WTC11 (cell line): ENCODE results near the gene LYPD3. TPM values are rescaled to one million over a fixed set of nuclear protein-coding genes. Genes with fewer than 3 reads are reported as not detected.

Experiments used
- ATAC-seq: fragments of 200-7000 bp; cut with Tn5 transposase; 2 replicates; pipeline ENCODE4 v1.10.0; 2021; ENCODE audit warnings: mild to moderate bottlenecking, moderate library complexity
- CTCF ChIA-PET: fragments of 300-600 bp; sonication (Branson Sonifier 250); formaldehyde crosslinking; loops from one replicate; lab custom pipeline; 2021; ENCODE audit warnings: antibody characterized with exemption; lab: Charles Lee
- POLR2A ChIA-PET: fragments of 350-600 bp; sonication (Branson Sonifier 250); formaldehyde crosslinking; loops from one replicate; lab custom pipeline; 2021; ENCODE audit warnings: antibody characterized with exemption; lab: Charles Lee
- DNase-seq: peaks from one replicate; pipeline ENCODE4 v3.0.0; 2021; ENCODE audit warnings: low spot score
- H3K27ac Mint-ChIP-seq: 2 replicates; pipeline ENCODE4 v1.8.0; 2021; ENCODE audit warnings: mixed read lengths
- H3K27me3 Mint-ChIP-seq: 2 replicates; pipeline ENCODE4 v1.8.0; 2021; ENCODE audit warnings: low read depth, mild to moderate bottlenecking, moderate library complexity, mixed read lengths
- H3K36me3 Mint-ChIP-seq: 2 replicates; pipeline ENCODE4 v1.8.0; 2021; ENCODE audit warnings: mixed read lengths
- H3K4me1 Mint-ChIP-seq: 2 replicates; pipeline ENCODE4 v1.8.0; 2022; ENCODE audit warnings: mixed read lengths
- H3K4me3 Mint-ChIP-seq: 2 replicates; pipeline ENCODE4 v1.8.0; 2021; ENCODE audit warnings: mild to moderate bottlenecking, moderate library complexity, mixed read lengths
- H3K9me3 Mint-ChIP-seq: 2 replicates; pipeline ENCODE4 v1.8.0; 2021; ENCODE audit warnings: mixed read lengths
- ATF1 ChIP-seq: sonication (generic); formaldehyde crosslinking; IDR thresholded peaks from 2 replicates; pipeline ENCODE4 v1.8.1; 2023; ENCODE audit warnings: mild to moderate bottlenecking, moderate library complexity, missing genetic modification reagents
- ATF3 ChIP-seq: sonication (generic); formaldehyde crosslinking; conservative IDR thresholded peaks from 2 replicates; pipeline ENCODE4 v1.8.1; 2022; ENCODE audit warnings: mild to moderate bottlenecking, missing genetic modification reagents
- E2F5 ChIP-seq: sonication (generic); formaldehyde crosslinking; IDR thresholded peaks from 2 replicates; pipeline ENCODE4 v1.8.1; 2022; ENCODE audit warnings: mild to moderate bottlenecking, moderate library complexity, missing genetic modification reagents
- ETV6 ChIP-seq: sonication (generic); formaldehyde crosslinking; IDR thresholded peaks from 2 replicates; pipeline ENCODE4 v1.8.1; 2022; ENCODE audit warnings: mild to moderate bottlenecking, missing genetic modification reagents
- GRHL2 ChIP-seq: fragments of 250-450 bp; sonication (Bioruptor Pico); IDR thresholded peaks from 2 replicates; pipeline ENCODE4 v1.8.0; 2022; ENCODE audit warnings: mild to moderate bottlenecking, moderate library complexity; ENCODE audit not compliant: insufficient replicate concordance, severe bottlenecking
- HMGXB4 ChIP-seq: sonication (generic); formaldehyde crosslinking; IDR thresholded peaks from 2 replicates; pipeline ENCODE4 v1.8.1; 2023; ENCODE audit warnings: mild to moderate bottlenecking, moderate library complexity, missing genetic modification reagents
- IRF1 ChIP-seq: sonication (generic); formaldehyde crosslinking; IDR thresholded peaks from 2 replicates; pipeline ENCODE4 v1.8.0; 2023; ENCODE audit warnings: missing genetic modification reagents
- PREB ChIP-seq: sonication (generic); formaldehyde crosslinking; IDR thresholded peaks from 2 replicates; pipeline ENCODE4 v1.8.1; 2022; ENCODE audit warnings: mild to moderate bottlenecking, missing genetic modification reagents, moderate library complexity, borderline replicate concordance
- RELA ChIP-seq: sonication (generic); formaldehyde crosslinking; IDR thresholded peaks from 2 replicates; pipeline ENCODE4 v1.8.1; 2022; ENCODE audit warnings: missing genetic modification reagents, mild to moderate bottlenecking, borderline replicate concordance
- TP53 ChIP-seq: sonication (generic); formaldehyde crosslinking; IDR thresholded peaks from 2 replicates; pipeline ENCODE4 v1.8.1; 2023; ENCODE audit warnings: mild to moderate bottlenecking, missing genetic modification reagents
- ZNF263 ChIP-seq: sonication (generic); formaldehyde crosslinking; IDR thresholded peaks from 2 replicates; pipeline ENCODE4 v1.8.1; 2022; ENCODE audit warnings: low read depth, mild to moderate bottlenecking, moderate library complexity, missing genetic modification reagents
- ZNF416 ChIP-seq: fragments of 250-450 bp; sonication (Bioruptor Pico); IDR thresholded peaks from 2 replicates; pipeline ENCODE4 v1.9.0; 2021; ENCODE audit warnings: mild to moderate bottlenecking, inconsistent platforms
- ZNF425 ChIP-seq: fragments of 250-450 bp; sonication (Bioruptor Pico); conservative IDR thresholded peaks from 2 replicates; pipeline ENCODE4 v1.9.0; 2021; ENCODE audit warnings: mild to moderate bottlenecking
- total RNA-seq: library from RNA; stranded (reverse); gene quantifications from 3 replicates; pipeline ENCODE4 v1.2.3, GENCODE V29; 2021
- TF ChIP-seq, protein P1 (sequence below): sonication (generic); formaldehyde crosslinking; IDR thresholded peaks from 2 replicates; pipeline ENCODE4 v1.8.0; 2022; ENCODE audit warnings: mild to moderate bottlenecking, missing genetic modification reagents
- TF ChIP-seq, protein P2 (sequence below): sonication (generic); formaldehyde crosslinking; IDR thresholded peaks from 2 replicates; pipeline ENCODE4 v1.8.1; 2022; ENCODE audit warnings: low read depth, missing genetic modification reagents, borderline replicate concordance
- TF ChIP-seq, protein P3 (sequence below): sonication (generic); formaldehyde crosslinking; IDR thresholded peaks from 2 replicates; pipeline ENCODE4 v1.8.1; 2023; ENCODE audit warnings: mild to moderate bottlenecking, missing genetic modification reagents

The LYPD3 gene
- total RNA-seq, 1 experiment from 2014 or later: 3.8 TPM

GRCh38 chr19:43461303-43461702 lies 4.1 kb downstream of the LYPD3 start:
- POLR2A ChIA-PET: no interaction called here
- peaks cover 19% of the 10 kb centered on the region for H3K4me1 Mint-ChIP-seq
- H3K27me3 Mint-ChIP-seq: peaks cover 59% of the 10 kb centered on the region
- TF ChIP-seq RELA (CRISPR knock-in tag): no peak
- H3K27ac Mint-ChIP-seq: no peak overlapping the region
- ATAC-seq (no peak), DNase-seq (no peak)
- no peaks in the 10 kb centered on the region for H3K36me3 Mint-ChIP-seq
- H3K4me3 Mint-ChIP-seq: no peak overlapping the region
- CTCF ChIA-PET: interaction anchor here (1.0 to 3.2 kb wide), 6 partner anchors 14 to 74 kb away, joined by 3 to 16 read pairs (median 4); partner anchors contain the start of genes PHLDB3 and ZNF575
- H3K9me3 Mint-ChIP-seq: no peaks in the 10 kb centered on the region

DNA sequence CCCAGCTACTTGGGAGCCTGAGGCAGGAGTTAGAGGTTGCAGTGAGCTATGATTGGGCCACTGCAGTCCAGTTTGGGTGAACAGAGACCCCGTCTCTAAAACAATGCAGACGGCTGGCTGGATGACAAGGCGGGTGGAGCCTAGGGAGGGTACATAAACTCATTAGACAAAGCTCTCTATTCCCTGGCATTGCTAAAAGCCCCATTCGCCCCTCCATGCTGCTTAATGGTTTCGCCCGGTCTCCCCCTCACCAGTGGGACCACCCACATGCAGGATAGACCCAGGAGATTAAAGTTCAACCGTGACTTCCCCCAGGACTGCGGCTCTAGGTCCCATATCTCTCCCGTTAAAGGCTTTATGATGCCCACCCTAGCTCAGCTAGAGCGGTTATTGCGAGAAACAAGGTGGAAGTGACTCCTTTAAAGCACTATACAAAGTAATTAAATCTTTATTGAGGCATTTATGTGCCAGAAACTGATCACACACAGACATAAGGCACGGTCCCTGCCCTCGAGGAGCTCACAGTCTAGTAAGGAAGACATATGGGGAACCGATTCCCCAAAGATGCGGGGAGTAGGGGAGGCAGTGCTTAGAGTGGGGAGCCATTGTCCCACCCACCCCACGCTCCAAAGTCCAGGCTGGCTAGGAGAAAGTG lies 4.9 kb downstream of the LYPD3 start:
- no peak overlapping the region for H3K4me3 Mint-ChIP-seq
- peaks cover 21% of the 10 kb centered on the region for H3K4me1 Mint-ChIP-seq
- POLR2A ChIA-PET: no interaction called here
- CTCF ChIA-PET: interaction anchor here (1.0 to 3.2 kb wide), 8 partner anchors 14 to 95 kb away, joined by 3 to 16 read pairs (median 4); partner anchors contain the start of genes PHLDB3 and ZNF575
- H3K9me3 Mint-ChIP-seq: no peaks in the 10 kb centered on the region
- ATAC-seq (no peak), DNase-seq (no peak)
- TF ChIP-seq, protein P1, sequence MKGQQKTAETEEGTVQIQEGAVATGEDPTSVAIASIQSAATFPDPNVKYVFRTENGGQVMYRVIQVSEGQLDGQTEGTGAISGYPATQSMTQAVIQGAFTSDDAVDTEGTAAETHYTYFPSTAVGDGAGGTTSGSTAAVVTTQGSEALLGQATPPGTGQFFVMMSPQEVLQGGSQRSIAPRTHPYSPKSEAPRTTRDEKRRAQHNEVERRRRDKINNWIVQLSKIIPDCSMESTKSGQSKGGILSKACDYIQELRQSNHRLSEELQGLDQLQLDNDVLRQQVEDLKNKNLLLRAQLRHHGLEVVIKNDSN: no peak
- TF ChIP-seq, all 79 proteins: peak for 0
- peaks cover 51% of the 10 kb centered on the region for H3K27me3 Mint-ChIP-seq
- H3K36me3 Mint-ChIP-seq: no peaks in the 10 kb centered on the region
- no peak overlapping the region for H3K27ac Mint-ChIP-seq

DNA sequence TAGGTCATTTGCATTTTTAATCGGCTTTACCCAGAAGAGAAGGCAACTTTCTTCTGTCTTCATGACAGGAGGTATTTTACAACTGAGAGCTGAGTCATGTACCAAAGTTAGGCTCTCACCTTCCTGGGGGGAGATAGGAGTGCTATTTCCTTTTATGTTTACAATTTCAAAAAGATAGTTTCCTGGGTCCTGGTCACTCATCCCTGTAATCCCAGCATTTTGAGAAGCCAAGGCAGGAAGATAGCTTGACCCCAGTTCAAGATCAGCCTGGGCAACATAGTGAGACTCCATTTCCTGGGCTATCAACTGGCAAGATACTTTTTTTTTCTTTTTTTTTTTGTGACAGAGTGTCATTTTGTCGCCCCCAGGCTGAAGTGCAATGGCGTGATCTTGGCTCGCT lies 7.6 kb downstream of the LYPD3 start:
- CTCF ChIA-PET: interaction anchor here (1.9 to 2.4 kb wide), 2 partner anchors 10 to 62 kb away, joined by 11 to 18 read pairs; no protein-coding TSS in a partner anchor
- Mint-ChIP-seq H3K4me1 (peaks cover 19% of the 10 kb centered on the region), H3K27me3 (peaks cover 33% of the 10 kb centered on the region), H3K9me3 (peaks cover under 1% of the 10 kb centered on the region), H3K4me3 (no peak overlapping the region), H3K36me3 (no peaks in the 10 kb centered on the region; the same call in 1 of the 2 replicates), H3K27ac (no peak overlapping the region)
- no peak for ATAC-seq
- TF ChIP-seq GRHL2 (CRISPR knock-in tag) (no peak), ZNF425 (CRISPR knock-in tag) (no peak), E2F5 (CRISPR knock-in tag) (no peak), ATF3 (no peak), ATF1 (no peak), PREB (CRISPR knock-in tag) (no peak), ZNF416 (CRISPR knock-in tag) (no peak), ZNF263 (no peak), ETV6 (CRISPR knock-in tag) (no peak), IRF1 (no peak), RELA (CRISPR knock-in tag) (no peak), HMGXB4 (no peak), TP53 (CRISPR knock-in tag) (no peak)
- TF ChIP-seq, protein P2, sequence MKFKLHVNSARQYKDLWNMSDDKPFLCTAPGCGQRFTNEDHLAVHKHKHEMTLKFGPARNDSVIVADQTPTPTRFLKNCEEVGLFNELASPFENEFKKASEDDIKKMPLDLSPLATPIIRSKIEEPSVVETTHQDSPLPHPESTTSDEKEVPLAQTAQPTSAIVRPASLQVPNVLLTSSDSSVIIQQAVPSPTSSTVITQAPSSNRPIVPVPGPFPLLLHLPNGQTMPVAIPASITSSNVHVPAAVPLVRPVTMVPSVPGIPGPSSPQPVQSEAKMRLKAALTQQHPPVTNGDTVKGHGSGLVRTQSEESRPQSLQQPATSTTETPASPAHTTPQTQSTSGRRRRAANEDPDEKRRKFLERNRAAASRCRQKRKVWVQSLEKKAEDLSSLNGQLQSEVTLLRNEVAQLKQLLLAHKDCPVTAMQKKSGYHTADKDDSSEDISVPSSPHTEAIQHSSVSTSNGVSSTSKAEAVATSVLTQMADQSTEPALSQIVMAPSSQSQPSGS (CRISPR knock-in tag): no peak
- TF ChIP-seq, protein P3, sequence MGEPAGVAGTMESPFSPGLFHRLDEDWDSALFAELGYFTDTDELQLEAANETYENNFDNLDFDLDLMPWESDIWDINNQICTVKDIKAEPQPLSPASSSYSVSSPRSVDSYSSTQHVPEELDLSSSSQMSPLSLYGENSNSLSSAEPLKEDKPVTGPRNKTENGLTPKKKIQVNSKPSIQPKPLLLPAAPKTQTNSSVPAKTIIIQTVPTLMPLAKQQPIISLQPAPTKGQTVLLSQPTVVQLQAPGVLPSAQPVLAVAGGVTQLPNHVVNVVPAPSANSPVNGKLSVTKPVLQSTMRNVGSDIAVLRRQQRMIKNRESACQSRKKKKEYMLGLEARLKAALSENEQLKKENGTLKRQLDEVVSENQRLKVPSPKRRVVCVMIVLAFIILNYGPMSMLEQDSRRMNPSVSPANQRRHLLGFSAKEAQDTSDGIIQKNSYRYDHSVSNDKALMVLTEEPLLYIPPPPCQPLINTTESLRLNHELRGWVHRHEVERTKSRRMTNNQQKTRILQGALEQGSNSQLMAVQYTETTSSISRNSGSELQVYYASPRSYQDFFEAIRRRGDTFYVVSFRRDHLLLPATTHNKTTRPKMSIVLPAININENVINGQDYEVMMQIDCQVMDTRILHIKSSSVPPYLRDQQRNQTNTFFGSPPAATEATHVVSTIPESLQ (CRISPR knock-in tag): no peak
- no peak for DNase-seq
- POLR2A ChIA-PET: no interaction called here
